ENCODE data around the gene SEL1L2.

DNA sequence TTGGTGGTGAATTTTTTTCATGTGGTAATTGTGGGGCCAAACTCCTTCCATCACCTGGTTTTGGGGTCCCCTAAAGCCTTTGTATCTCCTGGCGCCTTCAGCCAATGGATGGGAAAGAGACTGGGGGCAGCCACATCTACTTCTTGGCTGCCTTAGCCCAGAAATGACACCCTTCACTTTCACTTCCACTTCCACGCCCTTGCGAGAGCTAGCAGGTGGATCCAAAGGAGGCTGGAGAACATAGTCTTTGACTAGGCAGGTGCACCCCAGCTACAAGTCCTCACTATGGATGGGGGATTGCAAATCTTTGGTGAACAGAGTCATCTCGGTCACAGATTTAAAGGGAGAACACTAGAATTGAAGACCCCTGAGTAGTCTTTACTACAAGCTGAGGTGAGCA lies 134.8 kb downstream of the SEL1L2 start:
- TF ChIP-seq, protein P1, sequence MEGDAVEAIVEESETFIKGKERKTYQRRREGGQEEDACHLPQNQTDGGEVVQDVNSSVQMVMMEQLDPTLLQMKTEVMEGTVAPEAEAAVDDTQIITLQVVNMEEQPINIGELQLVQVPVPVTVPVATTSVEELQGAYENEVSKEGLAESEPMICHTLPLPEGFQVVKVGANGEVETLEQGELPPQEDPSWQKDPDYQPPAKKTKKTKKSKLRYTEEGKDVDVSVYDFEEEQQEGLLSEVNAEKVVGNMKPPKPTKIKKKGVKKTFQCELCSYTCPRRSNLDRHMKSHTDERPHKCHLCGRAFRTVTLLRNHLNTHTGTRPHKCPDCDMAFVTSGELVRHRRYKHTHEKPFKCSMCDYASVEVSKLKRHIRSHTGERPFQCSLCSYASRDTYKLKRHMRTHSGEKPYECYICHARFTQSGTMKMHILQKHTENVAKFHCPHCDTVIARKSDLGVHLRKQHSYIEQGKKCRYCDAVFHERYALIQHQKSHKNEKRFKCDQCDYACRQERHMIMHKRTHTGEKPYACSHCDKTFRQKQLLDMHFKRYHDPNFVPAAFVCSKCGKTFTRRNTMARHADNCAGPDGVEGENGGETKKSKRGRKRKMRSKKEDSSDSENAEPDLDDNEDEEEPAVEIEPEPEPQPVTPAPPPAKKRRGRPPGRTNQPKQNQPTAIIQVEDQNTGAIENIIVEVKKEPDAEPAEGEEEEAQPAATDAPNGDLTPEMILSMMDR (IDR thresholded peaks at IDR 0.05): no peak
- no peak for TF ChIP-seq POLR2A (IDR thresholded peaks at IDR 0.05)
